K562 (cell line): Measurements from ENCODE around the gene GZF1. TPM values are rescaled to one million over a fixed set of nuclear protein-coding genes. Genes with fewer than 3 reads are reported as not detected.

Experiments
- ARID2 ChIP-seq: fragments of 450-650 bp; IDR thresholded peaks from 2 replicates; pipeline ENCODE4 v1.6.1; 2017; ENCODE audit warnings: antibody characterized with exemption, mild to moderate bottlenecking
- BRD9 ChIP-seq: fragments of 450-650 bp; IDR thresholded peaks from 2 replicates; pipeline ENCODE4 v1.6.1; 2018; ENCODE audit warnings: low read depth; ENCODE audit not compliant: partially characterized antibody
- GABPA ChIP-seq: fragments of 200-800 bp; sonication (Bioruptor generic); conservative IDR thresholded peaks from 2 replicates; pipeline ENCODE4 v1.6.1; 2016; ENCODE audit warnings: low read depth, missing genetic modification characterization, missing compliant biosample characterization
- HMGN3 ChIP-seq: IDR thresholded peaks from 2 replicates; pipeline ENCODE4 v1.6.1; 2011; ENCODE audit warnings: borderline replicate concordance, low read depth, mild to moderate bottlenecking, mixed read lengths, low read length; ENCODE audit not compliant: insufficient read length; ENCODE audit errors: extremely low read depth
- LARP7 ChIP-seq: fragments of 450-650 bp; IDR thresholded peaks from 2 replicates; pipeline ENCODE4 v1.6.1; 2016
- RUNX1 ChIP-seq: sonication (generic); IDR thresholded peaks from 2 replicates; pipeline ENCODE4 v1.6.1; 2016; ENCODE audit warnings: antibody characterized with exemption, low read depth
- U2AF1 ChIP-seq: fragments of 200-400 bp; formaldehyde crosslinking; optimal IDR thresholded peaks from 2 replicates; pipeline ENCODE3; 2017; ENCODE audit warnings: mild to moderate bottlenecking, low read depth, low read length, moderate library complexity
- ZNF766 ChIP-seq: fragments of 200-800 bp; sonication (Bioruptor generic); conservative IDR thresholded peaks from 2 replicates; pipeline ENCODE4 v1.6.1; 2016; ENCODE audit warnings: missing genetic modification characterization, missing compliant biosample characterization
- ZSCAN32 ChIP-seq: fragments of 450-650 bp; formaldehyde crosslinking; IDR thresholded peaks from 2 replicates; pipeline ENCODE4 v1.4.0; 2020; ENCODE audit warnings: mild to moderate bottlenecking, moderate library complexity
- polyA plus RNA-seq, 8 experiments: library from polyadenylated mRNA; depleted of rRNA in 4 of 8; stranded (reverse) in 5 of 8; unstranded in 3 of 8; fragments of >200 nt; fragmentation: Nextera tagmentation in 2 of 8; fragmentation: Illumina TruSeq in 1 of 8; extraction: Ambion mirVana in 2 of 8; extraction: Trizol in 1 of 8; gene quantifications; 2 replicates each; pipeline versions ENCODE4 v1.2.1 to v1.2.3, GENCODE V29; 2011 to 2014; ENCODE audit warnings: inconsistent platforms in 1 of 8, missing spikeins in 1 of 8
- total RNA-seq, 7 experiments: library from RNA; depleted of rRNA in 6 of 7; stranded (reverse); fragments of >200 nt in 6 of 7; fragmentation: Illumina TruSeq in 2 of 7; extraction: Trizol in 2 of 7; gene quantifications; 2 replicates each; pipeline versions ENCODE4 v1.2.1 to v1.2.3, GENCODE V29; 2011 to 2021; ENCODE audit warnings: low replicate concordance in 1 of 7
- TF ChIP-seq, protein P1 (sequence below): fragments of 200-800 bp; sonication (Bioruptor generic); IDR thresholded peaks from 2 replicates; pipeline ENCODE4 v1.6.1; 2016; ENCODE audit warnings: missing genetic modification characterization, missing compliant biosample characterization
- TF ChIP-seq, protein P2 (sequence below): conservative IDR thresholded peaks from 2 replicates; pipeline ENCODE4 v1.6.1; 2011; ENCODE audit warnings: low read depth, mild to moderate bottlenecking, low read length; ENCODE audit not compliant: control insufficient read depth
- TF ChIP-seq, protein P3 (sequence below): fragments of 250-450 bp; sonication (Bioruptor Pico); IDR thresholded peaks from 2 replicates; pipeline ENCODE4 v1.4.0; 2020; ENCODE audit warnings: mild to moderate bottlenecking
- TF ChIP-seq, protein P4 (sequence below): fragments of 450-650 bp; IDR thresholded peaks from 2 replicates; pipeline ENCODE4 v1.6.1; 2018; ENCODE audit warnings: mild to moderate bottlenecking, low read depth; ENCODE audit not compliant: partially characterized antibody
- TF ChIP-seq, protein P5 (sequence below): IDR thresholded peaks from 2 replicates; pipeline ENCODE4 v1.6.1; 2011; ENCODE audit warnings: borderline replicate concordance, low read depth, mild to moderate bottlenecking, moderate library complexity, low read length; ENCODE audit not compliant: insufficient read depth, poor library complexity, severe bottlenecking

Gene GZF1
- total and polyA plus RNA-seq, 9 of the 15 experiments (the other 6 are each of a cell fraction or from before 2014, with no cell fraction given): 1.2 to 15.7 (median 7.4) TPM

DNA sequence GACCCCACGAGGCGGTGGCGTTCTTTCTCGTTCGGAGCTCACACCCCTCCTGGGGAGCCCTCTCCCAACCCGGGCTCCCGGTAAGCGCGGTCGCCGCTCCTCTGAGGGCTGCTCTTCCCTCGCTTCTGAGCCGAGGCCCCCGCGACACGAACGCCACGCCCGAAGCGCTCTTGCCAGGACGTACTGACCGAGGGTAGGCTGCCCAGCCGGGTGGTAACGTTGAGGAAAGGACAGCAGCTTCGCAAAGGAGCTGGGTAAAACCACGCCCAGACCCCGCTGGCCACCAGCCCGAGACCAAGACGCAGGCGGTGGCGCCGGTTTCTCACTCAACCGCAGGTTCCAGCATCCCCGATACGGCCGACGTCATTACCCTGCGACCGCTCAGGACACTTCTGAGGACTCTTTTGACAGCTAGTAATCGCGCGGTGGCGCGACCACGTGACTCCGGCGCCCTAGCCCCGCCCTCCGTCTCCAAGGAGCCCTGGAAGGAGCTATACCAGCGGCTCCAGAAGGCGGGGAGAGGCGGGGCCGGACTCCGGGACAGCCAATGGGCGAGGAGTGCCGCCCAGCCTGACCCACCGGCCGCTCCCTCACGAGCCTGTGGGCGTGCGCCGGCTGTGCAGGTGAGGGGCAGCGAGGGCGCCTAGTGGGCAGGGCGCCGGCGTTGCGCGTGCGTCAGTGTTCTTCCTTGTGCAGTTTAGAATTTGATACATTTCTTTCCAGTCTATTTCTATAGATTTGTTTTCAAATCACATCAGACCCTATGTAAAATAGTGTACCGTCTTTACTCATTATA, 4.0 kb upstream of the GZF1 start (continued):
- TF ChIP-seq, protein P1, sequence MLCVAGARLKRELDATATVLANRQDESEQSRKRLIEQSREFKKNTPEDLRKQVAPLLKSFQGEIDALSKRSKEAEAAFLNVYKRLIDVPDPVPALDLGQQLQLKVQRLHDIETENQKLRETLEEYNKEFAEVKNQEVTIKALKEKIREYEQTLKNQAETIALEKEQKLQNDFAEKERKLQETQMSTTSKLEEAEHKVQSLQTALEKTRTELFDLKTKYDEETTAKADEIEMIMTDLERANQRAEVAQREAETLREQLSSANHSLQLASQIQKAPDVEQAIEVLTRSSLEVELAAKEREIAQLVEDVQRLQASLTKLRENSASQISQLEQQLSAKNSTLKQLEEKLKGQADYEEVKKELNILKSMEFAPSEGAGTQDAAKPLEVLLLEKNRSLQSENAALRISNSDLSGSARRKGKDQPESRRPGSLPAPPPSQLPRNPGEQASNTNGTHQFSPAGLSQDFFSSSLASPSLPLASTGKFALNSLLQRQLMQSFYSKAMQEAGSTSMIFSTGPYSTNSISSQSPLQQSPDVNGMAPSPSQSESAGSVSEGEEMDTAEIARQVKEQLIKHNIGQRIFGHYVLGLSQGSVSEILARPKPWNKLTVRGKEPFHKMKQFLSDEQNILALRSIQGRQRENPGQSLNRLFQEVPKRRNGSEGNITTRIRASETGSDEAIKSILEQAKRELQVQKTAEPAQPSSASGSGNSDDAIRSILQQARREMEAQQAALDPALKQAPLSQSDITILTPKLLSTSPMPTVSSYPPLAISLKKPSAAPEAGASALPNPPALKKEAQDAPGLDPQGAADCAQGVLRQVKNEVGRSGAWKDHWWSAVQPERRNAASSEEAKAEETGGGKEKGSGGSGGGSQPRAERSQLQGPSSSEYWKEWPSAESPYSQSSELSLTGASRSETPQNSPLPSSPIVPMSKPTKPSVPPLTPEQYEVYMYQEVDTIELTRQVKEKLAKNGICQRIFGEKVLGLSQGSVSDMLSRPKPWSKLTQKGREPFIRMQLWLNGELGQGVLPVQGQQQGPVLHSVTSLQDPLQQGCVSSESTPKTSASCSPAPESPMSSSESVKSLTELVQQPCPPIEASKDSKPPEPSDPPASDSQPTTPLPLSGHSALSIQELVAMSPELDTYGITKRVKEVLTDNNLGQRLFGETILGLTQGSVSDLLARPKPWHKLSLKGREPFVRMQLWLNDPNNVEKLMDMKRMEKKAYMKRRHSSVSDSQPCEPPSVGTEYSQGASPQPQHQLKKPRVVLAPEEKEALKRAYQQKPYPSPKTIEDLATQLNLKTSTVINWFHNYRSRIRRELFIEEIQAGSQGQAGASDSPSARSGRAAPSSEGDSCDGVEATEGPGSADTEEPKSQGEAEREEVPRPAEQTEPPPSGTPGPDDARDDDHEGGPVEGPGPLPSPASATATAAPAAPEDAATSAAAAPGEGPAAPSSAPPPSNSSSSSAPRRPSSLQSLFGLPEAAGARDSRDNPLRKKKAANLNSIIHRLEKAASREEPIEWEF (CRISPR knock-in tag): no peak
- no peak for TF ChIP-seq ZSCAN32 (CRISPR knock-in tag)
- no peak for TF ChIP-seq LARP7
- TF ChIP-seq GABPA (tag): no peak
- TF ChIP-seq, protein P2, sequence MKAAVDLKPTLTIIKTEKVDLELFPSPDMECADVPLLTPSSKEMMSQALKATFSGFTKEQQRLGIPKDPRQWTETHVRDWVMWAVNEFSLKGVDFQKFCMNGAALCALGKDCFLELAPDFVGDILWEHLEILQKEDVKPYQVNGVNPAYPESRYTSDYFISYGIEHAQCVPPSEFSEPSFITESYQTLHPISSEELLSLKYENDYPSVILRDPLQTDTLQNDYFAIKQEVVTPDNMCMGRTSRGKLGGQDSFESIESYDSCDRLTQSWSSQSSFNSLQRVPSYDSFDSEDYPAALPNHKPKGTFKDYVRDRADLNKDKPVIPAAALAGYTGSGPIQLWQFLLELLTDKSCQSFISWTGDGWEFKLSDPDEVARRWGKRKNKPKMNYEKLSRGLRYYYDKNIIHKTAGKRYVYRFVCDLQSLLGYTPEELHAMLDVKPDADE: peak; percentile 78; the same call in 1 of the 2 replicates
- TF ChIP-seq, protein P3, sequence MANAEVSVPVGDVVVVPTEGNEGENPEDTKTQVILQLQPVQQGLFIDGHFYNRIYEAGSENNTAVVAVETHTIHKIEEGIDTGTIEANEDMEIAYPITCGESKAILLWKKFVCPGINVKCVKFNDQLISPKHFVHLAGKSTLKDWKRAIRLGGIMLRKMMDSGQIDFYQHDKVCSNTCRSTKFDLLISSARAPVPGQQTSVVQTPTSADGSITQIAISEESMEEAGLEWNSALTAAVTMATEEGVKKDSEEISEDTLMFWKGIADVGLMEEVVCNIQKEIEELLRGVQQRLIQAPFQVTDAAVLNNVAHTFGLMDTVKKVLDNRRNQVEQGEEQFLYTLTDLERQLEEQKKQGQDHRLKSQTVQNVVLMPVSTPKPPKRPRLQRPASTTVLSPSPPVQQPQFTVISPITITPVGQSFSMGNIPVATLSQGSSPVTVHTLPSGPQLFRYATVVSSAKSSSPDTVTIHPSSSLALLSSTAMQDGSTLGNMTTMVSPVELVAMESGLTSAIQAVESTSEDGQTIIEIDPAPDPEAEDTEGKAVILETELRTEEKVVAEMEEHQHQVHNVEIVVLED: peak; percentile 21; the same call in 1 of the 2 replicates
- no peak for TF ChIP-seq RUNX1
- TF ChIP-seq, protein P4, sequence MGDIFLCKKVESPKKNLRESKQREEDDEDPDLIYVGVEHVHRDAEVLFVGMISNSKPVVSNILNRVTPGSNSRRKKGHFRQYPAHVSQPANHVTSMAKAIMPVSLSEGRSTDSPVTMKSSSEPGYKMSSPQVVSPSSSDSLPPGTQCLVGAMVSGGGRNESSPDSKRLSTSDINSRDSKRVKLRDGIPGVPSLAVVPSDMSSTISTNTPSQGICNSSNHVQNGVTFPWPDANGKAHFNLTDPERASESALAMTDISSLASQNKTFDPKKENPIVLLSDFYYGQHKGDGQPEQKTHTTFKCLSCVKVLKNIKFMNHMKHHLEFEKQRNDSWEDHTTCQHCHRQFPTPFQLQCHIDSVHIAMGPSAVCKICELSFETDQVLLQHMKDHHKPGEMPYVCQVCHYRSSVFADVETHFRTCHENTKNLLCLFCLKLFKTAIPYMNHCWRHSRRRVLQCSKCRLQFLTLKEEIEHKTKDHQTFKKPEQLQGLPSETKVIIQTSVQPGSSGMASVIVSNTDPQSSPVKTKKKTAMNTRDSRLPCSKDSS: no peak
- TF ChIP-seq U2AF1: no peak
- no peak for TF ChIP-seq BRD9
- TF ChIP-seq, protein P5, sequence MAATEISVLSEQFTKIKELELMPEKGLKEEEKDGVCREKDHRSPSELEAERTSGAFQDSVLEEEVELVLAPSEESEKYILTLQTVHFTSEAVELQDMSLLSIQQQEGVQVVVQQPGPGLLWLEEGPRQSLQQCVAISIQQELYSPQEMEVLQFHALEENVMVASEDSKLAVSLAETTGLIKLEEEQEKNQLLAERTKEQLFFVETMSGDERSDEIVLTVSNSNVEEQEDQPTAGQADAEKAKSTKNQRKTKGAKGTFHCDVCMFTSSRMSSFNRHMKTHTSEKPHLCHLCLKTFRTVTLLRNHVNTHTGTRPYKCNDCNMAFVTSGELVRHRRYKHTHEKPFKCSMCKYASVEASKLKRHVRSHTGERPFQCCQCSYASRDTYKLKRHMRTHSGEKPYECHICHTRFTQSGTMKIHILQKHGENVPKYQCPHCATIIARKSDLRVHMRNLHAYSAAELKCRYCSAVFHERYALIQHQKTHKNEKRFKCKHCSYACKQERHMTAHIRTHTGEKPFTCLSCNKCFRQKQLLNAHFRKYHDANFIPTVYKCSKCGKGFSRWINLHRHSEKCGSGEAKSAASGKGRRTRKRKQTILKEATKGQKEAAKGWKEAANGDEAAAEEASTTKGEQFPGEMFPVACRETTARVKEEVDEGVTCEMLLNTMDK: no peak
- TF ChIP-seq HMGN3: peak; percentile 79
- 0 out of 2 replicates have a peak, but pooled peaks have one; percentile 38 for TF ChIP-seq ZNF766 (CRISPR knock-in tag)
- TF ChIP-seq ARID2: no peak
